H1 (cell line): ENCODE data around the gene PRKG2. TPM values are rescaled to one million over a fixed set of nuclear protein-coding genes. Genes with fewer than 3 reads are reported as not detected.

Experiments used
- CTCF ChIA-PET: fragments of 300-600 bp; sonication (Branson Sonifier 250); formaldehyde crosslinking; loops from one replicate; lab custom pipeline; 2021; ENCODE audit not compliant: partially characterized antibody; lab: Charles Lee
- POLR2A ChIA-PET: fragments of 300-600 bp; sonication (Branson Sonifier 250); formaldehyde crosslinking; loops from one replicate; lab custom pipeline; 2021; ENCODE audit warnings: inconsistent platforms; ENCODE audit not compliant: partially characterized antibody; lab: Charles Lee
- DNase-seq, 2 experiments: peaks; one replicate each; pipeline versions ENCODE4 v3.0.0 to v3.0.0-alpha.2; 2010 to 2022; ENCODE audit warnings: low spot score in 2 of 2, low read depth in 1 of 2, mixed read lengths in 1 of 2
- FAIRE-seq: peaks from 2 replicates; lab custom pipeline; 2011; peaks lifted over from hg19 to GRCh38; lab: Jason Lieb, UNC
- H2AFZ ChIP-seq: 2 replicates; pipeline ENCODE4 v1.8.1; 2012; ENCODE audit warnings: low read length, inconsistent platforms
- H2AK5ac ChIP-seq: 2 replicates; pipeline ENCODE4 v1.6.1; 2013; ENCODE audit warnings: low read depth, low read length
- H2BK120ac ChIP-seq: replicated peaks from 2 replicates; pipeline ENCODE3; 2013; ENCODE audit warnings: low read depth, low read length, inconsistent platforms
- H2BK12ac ChIP-seq: 2 replicates; pipeline ENCODE4 v1.6.1; 2013; ENCODE audit warnings: low read depth, low read length
- H2BK15ac ChIP-seq: 2 replicates; pipeline ENCODE4 v1.6.1; 2013; ENCODE audit warnings: low read length
- H2BK20ac ChIP-seq: 2 replicates; pipeline ENCODE4 v1.6.1; 2013; ENCODE audit warnings: low read length
- H2BK5ac ChIP-seq: 2 replicates; pipeline ENCODE4 v1.6.1; 2013; ENCODE audit warnings: low read depth, low read length
- H3K14ac ChIP-seq: 2 replicates; pipeline ENCODE4 v1.6.1; 2013; ENCODE audit warnings: inconsistent platforms; ENCODE audit not compliant: insufficient read length
- H3K18ac ChIP-seq: 2 replicates; pipeline ENCODE4 v1.6.1; 2013; ENCODE audit warnings: low read length; ENCODE audit errors: extremely low read depth
- H3K23ac ChIP-seq: 2 replicates; pipeline ENCODE4 v1.6.1; 2013; ENCODE audit warnings: inconsistent platforms; ENCODE audit not compliant: insufficient read length
- H3K23me2 ChIP-seq: 2 replicates; pipeline ENCODE4 v1.6.1; 2013; ENCODE audit warnings: low read depth, low read length
- H3K27ac ChIP-seq: 2 replicates; pipeline ENCODE4 v1.6.1; 2011; ENCODE audit warnings: low read depth, low read length, inconsistent platforms
- H3K27me3 ChIP-seq, 4 experiments: replicated peaks in 1 of 4; 1 replicate in 1 of 4; 2 replicates in 3 of 4; pipeline versions ENCODE4 v1.6.1 to v1.8.1; 2011 to 2013; ENCODE audit warnings: low read length in 3 of 4, mild to moderate bottlenecking in 3 of 4, inconsistent platforms in 2 of 4, mixed read lengths in 2 of 4, moderate library complexity in 1 of 4; ENCODE audit not compliant: control insufficient read depth in 3 of 4, insufficient read depth in 3 of 4; ENCODE audit errors: extremely low read depth in 1 of 4
- H3K36me3 ChIP-seq, 4 experiments: 2 replicates each; pipeline versions ENCODE4 v1.6.1 to v1.8.1; 2011 to 2013; ENCODE audit warnings: mild to moderate bottlenecking in 4 of 4, low read length in 3 of 4, moderate library complexity in 2 of 4, control low read depth in 1 of 4, inconsistent platforms in 1 of 4; ENCODE audit not compliant: insufficient read depth in 4 of 4, control insufficient read depth in 2 of 4
- H3K4ac ChIP-seq: replicated peaks from 2 replicates; pipeline ENCODE3; 2013; ENCODE audit warnings: low read length, low read depth, mixed read lengths, inconsistent platforms; ENCODE audit not compliant: insufficient read length
- H3K4me1 ChIP-seq, 4 experiments: replicated peaks in 1 of 4; 1 replicate in 1 of 4; 2 replicates in 3 of 4; pipeline versions ENCODE4 v1.6.1 to v1.8.1; 2011 to 2013; ENCODE audit warnings: low read length in 3 of 4, inconsistent platforms in 2 of 4, mixed read lengths in 1 of 4; ENCODE audit not compliant: insufficient read depth in 4 of 4, control insufficient read depth in 3 of 4
- H3K4me2 ChIP-seq, 2 experiments: 2 replicates each; pipeline versions ENCODE4 v1.6.1 to v1.8.1; 2011 to 2013; ENCODE audit warnings: low read depth in 2 of 2, low read length in 2 of 2, control low read depth in 1 of 2, inconsistent platforms in 1 of 2, mild to moderate bottlenecking in 1 of 2; ENCODE audit not compliant: insufficient read depth in 1 of 2
- H3K4me3 ChIP-seq, 4 experiments: fragments of 200-600, 300-600 bp in 1 of 4; sonication (generic), shearing (Covaris generic), sonication (Bioruptor Twin) in 1 of 4; 2 replicates each; pipeline versions ENCODE4 v1.5.1 to v1.8.1; 2011 to 2016; ENCODE audit warnings: low read length in 4 of 4, low read depth in 3 of 4, control low read depth in 2 of 4, inconsistent platforms in 2 of 4, mild to moderate bottlenecking in 2 of 4, mixed read lengths in 1 of 4, moderate library complexity in 1 of 4; ENCODE audit not compliant: insufficient read depth in 2 of 4; ENCODE audit errors: extremely low read depth in 1 of 4
- H3K56ac ChIP-seq: replicated peaks from 2 replicates; pipeline ENCODE3; 2013; ENCODE audit warnings: low read depth, mild to moderate bottlenecking, mixed read lengths, low read length, inconsistent platforms; ENCODE audit not compliant: insufficient read length
- H3K79me1 ChIP-seq: 2 replicates; pipeline ENCODE4 v1.6.1; 2013; ENCODE audit warnings: low read depth, low read length, control low read depth
- H3K79me2 ChIP-seq, 2 experiments: 2 replicates each; pipeline versions ENCODE4 v1.6.1 to v1.8.1; 2012 to 2013; ENCODE audit warnings: low read length in 2 of 2, mild to moderate bottlenecking in 2 of 2, inconsistent platforms in 1 of 2; ENCODE audit not compliant: insufficient read depth in 2 of 2, control insufficient read depth in 1 of 2
- H3K9ac ChIP-seq, 4 experiments: replicated peaks in 1 of 4; 1 replicate in 1 of 4; 2 replicates in 3 of 4; pipeline versions ENCODE4 v1.6.1 to v1.8.1; 2011 to 2013; ENCODE audit warnings: low read depth in 3 of 4, low read length in 3 of 4, control low read depth in 2 of 4, mild to moderate bottlenecking in 2 of 4, moderate library complexity in 2 of 4, inconsistent platforms in 1 of 4; ENCODE audit errors: extremely low read depth in 1 of 4
- H3K9me3 ChIP-seq, 2 experiments: 2 replicates each; pipeline versions ENCODE4 v1.6.1 to v1.8.1; 2012 to 2013; ENCODE audit warnings: mild to moderate bottlenecking in 2 of 2, moderate library complexity in 2 of 2, control low read depth in 1 of 2, inconsistent platforms in 1 of 2, low read depth in 1 of 2, low read length in 1 of 2, mixed read lengths in 1 of 2; ENCODE audit not compliant: insufficient read depth in 2 of 2
- H4K20me1 ChIP-seq, 2 experiments: replicated peaks in 1 of 2; 2 replicates each; pipeline versions ENCODE3 to v1.8.1; 2011 to 2013; ENCODE audit warnings: inconsistent platforms in 2 of 2, low read length in 2 of 2, mild to moderate bottlenecking in 1 of 2; ENCODE audit not compliant: insufficient read depth in 2 of 2, control insufficient read depth in 1 of 2
- H4K5ac ChIP-seq: 2 replicates; pipeline ENCODE4 v1.6.1; 2013; ENCODE audit warnings: low read length, low read depth, mixed read lengths, inconsistent platforms; ENCODE audit not compliant: insufficient read length
- H4K8ac ChIP-seq: 2 replicates; pipeline ENCODE4 v1.8.0; 2013; ENCODE audit warnings: mild to moderate bottlenecking, moderate library complexity, low read length, inconsistent platforms; ENCODE audit not compliant: insufficient read depth; ENCODE audit errors: extremely low read depth
- H4K91ac ChIP-seq: replicated peaks from 2 replicates; pipeline ENCODE3; 2013; ENCODE audit warnings: low read length, mixed read lengths, inconsistent platforms; ENCODE audit not compliant: insufficient read length
- BCL11A ChIP-seq, 2 experiments: IDR thresholded peaks; one replicate each; pipeline ENCODE4 v1.6.1; 2011; ENCODE audit warnings: low read depth in 2 of 2, low read length in 2 of 2, mild to moderate bottlenecking in 2 of 2
- CBX8 ChIP-seq: fragments of 300-800, 300-1000 bp; sonication (generic); IDR thresholded peaks from 2 replicates; pipeline ENCODE4 v1.7.1; 2016; ENCODE audit warnings: low read depth, low read length, borderline replicate concordance
- CHD2 ChIP-seq: IDR thresholded peaks from 2 replicates; pipeline ENCODE4 v1.6.1; 2012; ENCODE audit warnings: low read length, improper control_type of control experiment
- CREB1 ChIP-seq: IDR thresholded peaks from 2 replicates; pipeline ENCODE4 v1.6.1; 2012; ENCODE audit warnings: inconsistent platforms
- E2F6 ChIP-seq: IDR thresholded peaks from 2 replicates; pipeline ENCODE4 v1.6.1; 2012; ENCODE audit warnings: inconsistent platforms
- EP300 ChIP-seq, 2 experiments: IDR thresholded peaks; 1 replicate in 1 of 2; 2 replicates in 1 of 2; pipeline ENCODE4 v1.6.1; 2011 to 2012; ENCODE audit warnings: low read depth in 2 of 2, low read length in 2 of 2, mild to moderate bottlenecking in 2 of 2, borderline replicate concordance in 1 of 2, inconsistent platforms in 1 of 2, moderate library complexity in 1 of 2
- KDM5A ChIP-seq: fragments of 200-600 bp; IDR thresholded peaks from 2 replicates; pipeline ENCODE4 v1.7.1; 2012; ENCODE audit warnings: mild to moderate bottlenecking, low read length, inconsistent platforms, mixed read lengths
- RAD21 ChIP-seq, 2 experiments: IDR thresholded peaks in 1 of 2; conservative IDR thresholded peaks in 1 of 2; 2 replicates each; pipeline ENCODE4 v1.6.1; 2011; ENCODE audit warnings: low read depth in 2 of 2, low read length in 2 of 2, improper control_type of control experiment in 1 of 2, inconsistent platforms in 1 of 2, mild to moderate bottlenecking in 1 of 2, moderate library complexity in 1 of 2
- SAP30 ChIP-seq: fragments of 300-600 bp; sonication (generic); IDR thresholded peaks from 2 replicates; pipeline ENCODE4 v1.7.1; 2012; ENCODE audit warnings: low read length, moderate library complexity, mild to moderate bottlenecking, inconsistent platforms; ENCODE audit not compliant: insufficient read depth, insufficient replicate concordance
- SRF ChIP-seq: IDR thresholded peaks from 2 replicates; pipeline ENCODE4 v1.6.1; 2011; ENCODE audit warnings: mild to moderate bottlenecking, low read depth, low read length, moderate library complexity
- TCF12 ChIP-seq: IDR thresholded peaks from 2 replicates; pipeline ENCODE4 v1.6.1; 2011; ENCODE audit warnings: low read depth, mild to moderate bottlenecking, low read length
- WGBS, 2 experiments: shearing (Covaris generic) in 1 of 2; methylation state at CpG; one replicate each; pipeline versions ENCODE4 v1.1.6 to v1.1.7; 2013 to 2015; ENCODE audit warnings: low lambda C conversion rate in 2 of 2, mixed read lengths in 2 of 2, inconsistent platforms in 1 of 2, low coverage in 1 of 2, missing lambda C conversion rate in 1 of 2; ENCODE audit not compliant: insufficient replicate concordance in 2 of 2, insufficient coverage in 1 of 2, insufficient read length in 1 of 2; ENCODE audit errors: extremely low coverage in 1 of 2, missing lambda C conversion rate in 1 of 2; 5-methylcytosine and 5-hydroxymethylcytosine counted together
- polyA plus RNA-seq, 7 experiments: library from polyadenylated mRNA; depleted of rRNA in 3 of 7; stranded (reverse) in 5 of 7; unstranded in 2 of 7; fragments of >200 nt in 5 of 7; fragments of 200-250 nt in 2 of 7; gene quantifications; 1 replicate in 5 of 7; 2 replicates in 1 of 7; 4 replicates in 1 of 7; pipeline versions ENCODE4 v1.2.1 to v1.2.3, GENCODE V29; 2011 to 2013; ENCODE audit warnings: missing spikeins in 2 of 7, mixed read lengths in 2 of 7
- total RNA-seq: library from RNA; stranded (reverse); fragmentation: NEBNext Ultra II Directional; extraction: Animal tissue kit (Norgen Biotek cat#: 25700); gene quantifications from 2 replicates; pipeline ENCODE4 v1.2.1, GENCODE V29; 2021

The PRKG2 gene
- total and polyA plus RNA-seq, 2 of the 8 experiments (the other 6 are each of a cell fraction or from before 2014, with no cell fraction given) = 0.45 to 1.2 TPM

DNA sequence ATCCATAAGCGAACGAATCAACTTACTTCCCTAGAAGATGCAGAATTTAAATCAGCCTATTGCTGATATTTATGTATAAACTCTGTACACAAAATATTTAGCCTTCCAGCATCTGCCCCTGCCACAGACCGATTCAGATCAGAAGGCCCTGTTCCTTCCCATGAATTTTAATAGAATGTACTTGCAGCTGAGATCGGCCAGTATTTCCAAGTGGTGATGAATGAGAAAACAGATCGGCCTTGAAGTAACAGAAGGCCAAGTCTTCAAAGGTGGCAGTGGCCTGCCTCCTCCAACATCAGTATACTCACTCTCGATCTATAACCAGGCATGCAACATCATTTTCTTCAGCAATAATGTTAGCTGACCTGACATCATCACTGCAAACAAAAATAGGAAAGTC, 66.4 kb downstream of the PRKG2 start:
- POLR2A ChIA-PET = no interaction called here
- Histone ChIP-seq H2AFZ (no peak overlapping the region), H3K9me3 (no peaks in the 10 kb centered on the region), H3K9ac (no peak overlapping the region), H3K36me3 (no peaks in the 10 kb centered on the region), H3K27me3 (no peaks in the 10 kb centered on the region), H2BK120ac (no peak overlapping the region), H3K14ac (no peak overlapping the region), H3K4me2 (no peak overlapping the region), H3K23ac (no peak overlapping the region), H4K20me1 (no peaks in the 10 kb centered on the region), H2BK20ac (no peak overlapping the region), H3K18ac (no peak overlapping the region), H2AK5ac (no peak overlapping the region), H3K4me1 (no peaks in the 10 kb centered on the region), H3K79me2 (no peaks in the 10 kb centered on the region), H3K56ac (no peak overlapping the region), H4K8ac (no peak overlapping the region), H2BK12ac (no peak overlapping the region), H3K27ac (no peak overlapping the region), H4K5ac (no peak overlapping the region), H2BK15ac (no peak overlapping the region), H3K79me1 (no peaks in the 10 kb centered on the region), H3K4ac (no peak overlapping the region), H3K23me2 (no peaks in the 10 kb centered on the region), H2BK5ac (no peak overlapping the region), H4K91ac (no peak overlapping the region), H3K4me3 (no peak overlapping the region)
- no peak for TF ChIP-seq E2F6
- no peak for TF ChIP-seq CBX8
- no peak for TF ChIP-seq KDM5A
- TF ChIP-seq CHD2 = no peak
- no peak for TF ChIP-seq EP300 (IDR thresholded peaks at IDR 0.05; ENCODE audit: borderline replicate concordance in 1 of 2, low read depth in 2 of 2, low read length in 2 of 2)
- TF ChIP-seq SAP30 = no peak
- TF ChIP-seq SRF = no peak
- TF ChIP-seq BCL11A (IDR thresholded peaks at IDR 0.05; ENCODE audit: low read depth in 2 of 2, low read length in 2 of 2) = no peak
- no peak for TF ChIP-seq TCF12
- TF ChIP-seq RAD21 (IDR thresholded peaks at IDR 0.05 in 1 of 2, conservative IDR thresholded peaks at IDR 0.05 in 1 of 2; ENCODE audit: low read depth in 2 of 2, low read length in 2 of 2) = no peak
- TF ChIP-seq CREB1 = no peak
- 89% methylated on average over 6 of the region's 6 CpGs; no CpG with 5 or more reads in 1 of the 2 experiments for WGBS, 2 experiments
- DNase-seq (no peak), FAIRE-seq (no peak)
- CTCF ChIA-PET = interaction anchor here (0.9 kb wide), 1 partner anchor 10 kb away, joined by 4 read pairs; no protein-coding TSS in a partner anchor
